Calu3 (cell line): ENCODE results near the gene SPNS2. TPM values are rescaled to one million over a fixed set of nuclear protein-coding genes. Genes with fewer than 3 reads are reported as not detected.
A peak's percentile ranks its signal among the peaks of the same experiment; 100 is the strongest.

Source experiments
- Bru-seq: library from RNA; stranded (reverse); fragments of 400-500 nt; gene quantifications from one replicate; lab custom pipeline; 2021; lab: Mats Ljungman, UMichigan
- BruChase-seq, 2 experiments: library from RNA; stranded (reverse); fragments of 400-500 nt; gene quantifications; one replicate each; lab custom pipeline; 2021; lab: Mats Ljungman, UMichigan
- BruUV-seq: library from RNA; stranded (reverse); fragments of 400-500 nt; replicated peaks from 2 replicates; lab custom pipeline; 2021; lab: Mats Ljungman, UMichigan
- CTCF ChIA-PET: fragments of 300-600 bp; sonication (Branson Sonifier 250); formaldehyde crosslinking; loops from one replicate; lab custom pipeline; 2022; ENCODE audit warnings: antibody characterized with exemption; lab: Charles Lee
- DNase-seq: peaks from one replicate; pipeline ENCODE4 v3.0.0; 2022
- H3K27ac Mint-ChIP-seq: one replicate; pipeline ENCODE4 v1.8.0; 2022; ENCODE audit warnings: mixed read lengths; ENCODE audit not compliant: unreplicated experiment
- H3K27me3 Mint-ChIP-seq: one replicate; pipeline ENCODE4 v1.8.0; 2022; ENCODE audit warnings: mixed read lengths; ENCODE audit not compliant: unreplicated experiment
- H3K36me3 Mint-ChIP-seq: one replicate; pipeline ENCODE4 v1.8.0; 2022; ENCODE audit warnings: mild to moderate bottlenecking, moderate library complexity, mixed read lengths; ENCODE audit not compliant: insufficient read depth, unreplicated experiment
- H3K4me1 Mint-ChIP-seq: one replicate; pipeline ENCODE4 v1.8.0; 2022; ENCODE audit warnings: mild to moderate bottlenecking, low read depth, mixed read lengths; ENCODE audit not compliant: unreplicated experiment
- H3K4me3 Mint-ChIP-seq: one replicate; pipeline ENCODE4 v1.8.0; 2022; ENCODE audit warnings: mild to moderate bottlenecking, low read depth, moderate library complexity, mixed read lengths; ENCODE audit not compliant: unreplicated experiment
- H3K9me3 Mint-ChIP-seq: one replicate; pipeline ENCODE4 v1.8.0; 2022; ENCODE audit warnings: low read depth, mixed read lengths; ENCODE audit not compliant: unreplicated experiment
- CTCF ChIP-seq: fragments of 200-600 bp; IDR thresholded peaks from one replicate; pipeline ENCODE4 v1.8.0; 2022; ENCODE audit warnings: antibody characterized with exemption; ENCODE audit not compliant: unreplicated experiment
- intact Hi-C: fragments of 100-400 bp; cut with micrococcal nuclease; formaldehyde crosslinking; loops from one replicate; pipeline ENCODE4 v1.10.0; 2022; ENCODE audit not compliant: unreplicated experiment
- long read RNA-seq: library from polyadenylated mRNA; stranded (forward); transcript quantifications from one replicate; pipeline ENCODE4 v2.0.0, GENCODE V29; 2022
- total RNA-seq: library from RNA; stranded (reverse); gene quantifications from 2 replicates; pipeline ENCODE4 v1.2.3, GENCODE V29; 2022

The SPNS2 gene
- total RNA-seq (63.4 and 104 TPM in 2 replicates), Bru-seq, nascent RNA (percentile 82 among the genes with signal in this experiment), BruChase-seq, experiment 1, labeled RNA remaining after a 6-hour chase (percentile 77 among the genes with signal in this experiment), BruChase-seq, experiment 2, labeled RNA remaining after a 2-hour chase (percentile 68 among the genes with signal in this experiment)
- long read RNA-seq, transcript SPNS2-201 (13 exons, 3,447 nt): major isoform, 52 of 140 reads
- long read RNA-seq, transcript SPNS2-205 (5 exons, 704 nt): minor isoform, 32 of 140 reads
- long read RNA-seq, partial matches to known transcripts: 39 of 140 reads
- long read RNA-seq, other reads (novel, unspliced or antisense): 16 of 140 reads

- CTCF ChIA-PET: interaction anchor here (0.7 to 2.3 kb wide), 4 partner anchors 16 to 78 kb away, joined by 3 to 5 read pairs (median 4); no protein-coding TSS in a partner anchor
- peak; percentile 79 for DNase-seq
- no peak for TF ChIP-seq CTCF
- no TSS peak for BruUV-seq
- Mint-ChIP-seq H3K27me3 (no peaks in the 10 kb centered on the region), H3K4me1 (peaks cover 43% of the 10 kb centered on the region), H3K9me3 (no peaks in the 10 kb centered on the region), H3K4me3 (peak within 1 kb of the TSS; percentile 78), H3K36me3 (peaks cover 39% of the 10 kb centered on the region), H3K27ac (peak within 1 kb of the TSS; percentile 63)
- intact Hi-C loops: loop anchor here (5.0 kb wide), 1 partner anchor 76 kb away; no protein-coding TSS in a partner anchor
Measured at GRCh38 chr17:4498461-4499397, at the start of gene SPNS2. TSS of gene SPNS2 (plus strand) at chr17:4498881. CDS start at chr17:4499048, 167 bp downstream.

- intact Hi-C loops: no loop called here
- H3K4me1 Mint-ChIP-seq: peaks cover 29% of the 10 kb centered on the region
- no peak for DNase-seq
- CTCF ChIA-PET: no interaction called here
- H3K27me3 Mint-ChIP-seq: peaks cover 11% of the 10 kb centered on the region
- H3K36me3 Mint-ChIP-seq: peaks cover 3% of the 10 kb centered on the region
- H3K4me3 Mint-ChIP-seq: no peak overlapping the region
- no peaks in the 10 kb centered on the region for H3K9me3 Mint-ChIP-seq
- BruUV-seq: no TSS peak
- no peak for TF ChIP-seq CTCF
- no peak overlapping the region for H3K27ac Mint-ChIP-seq
Measured at GRCh38 chr17:4449736-4450135, 48.9 kb upstream of the SPNS2 start.

- Mint-ChIP-seq H3K27ac (no peak overlapping the region), H3K4me3 (no peak overlapping the region), H3K36me3 (peaks cover 2% of the 10 kb centered on the region), H3K27me3 (peaks cover 11% of the 10 kb centered on the region), H3K9me3 (no peaks in the 10 kb centered on the region), H3K4me1 (peaks cover 21% of the 10 kb centered on the region)
- no TSS peak for BruUV-seq
- DNase-seq: no peak
- intact Hi-C loops: no loop called here
- TF ChIP-seq CTCF: no peak
- CTCF ChIA-PET: no interaction called here
Measured at GRCh38 chr17:4450710-4451316, 47.9 kb upstream of the SPNS2 start.
